GM12878 (cell line): ENCODE data around the gene NFASC. TPM values are rescaled to one million over a fixed set of nuclear protein-coding genes. Genes with fewer than 3 reads are reported as not detected.

Experiments
- ATAC-seq: fragments of 200-7000 bp; cut with Tn5 transposase; 3 replicates; pipeline ENCODE4 v1.9.1; 2020; ENCODE audit warnings: mild to moderate bottlenecking, moderate library complexity
- BruUV-seq: library from RNA; stranded (reverse); fragments of 400-500 nt; replicated peaks from 2 replicates; lab custom pipeline; 2021; lab: Mats Ljungman, UMichigan
- CTCF ChIA-PET: fragments of 300-600 bp; sonication (Branson Sonifier 250); formaldehyde crosslinking; extraction: SDS; loops from one replicate; lab custom pipeline; 2021; ENCODE audit warnings: inconsistent platforms; lab: Yijun Ruan, JAX
- POLR2A ChIA-PET: fragments of 350-600 bp; formaldehyde crosslinking; extraction: SDS; loops from one replicate; lab custom pipeline; 2021; ENCODE audit warnings: inconsistent platforms; lab: Charles Lee
- RAD21 ChIA-PET: fragments of 300-600 bp; sonication (Branson Sonifier 250); formaldehyde crosslinking; loops from one replicate; lab custom pipeline; 2023; ENCODE audit warnings: antibody characterized with exemption; ENCODE audit not compliant: unreplicated experiment; lab: Charles Lee
- SMC1A ChIA-PET: fragments of 300-600 bp; sonication (Branson Sonifier 250); formaldehyde crosslinking; loops from one replicate; lab custom pipeline; 2023; ENCODE audit not compliant: unreplicated experiment, uncharacterized antibody; lab: Charles Lee
- DNase-seq: peaks from one replicate; pipeline ENCODE4 v3.0.0-alpha.2; 2011; ENCODE audit warnings: low read depth, low spot score
- FAIRE-seq: peaks from 3 replicates; lab custom pipeline; 2011; peaks lifted over from hg19 to GRCh38; lab: Jason Lieb, UNC
- H2AFZ ChIP-seq: 2 replicates; pipeline ENCODE4 v1.6.0; 2011; ENCODE audit warnings: low read depth, low read length, control low read depth; ENCODE audit not compliant: control insufficient read depth
- H3K27ac ChIP-seq: 2 replicates; pipeline ENCODE4 v1.5.1; 2011; ENCODE audit warnings: control low read depth; ENCODE audit not compliant: control insufficient read depth, insufficient read depth
- H3K27me3 ChIP-seq, 2 experiments: replicated peaks in 1 of 2; 2 replicates each; pipeline versions ENCODE4 v1.6.0 to v1.6.1; 2011; ENCODE audit warnings: low read length in 1 of 2; ENCODE audit not compliant: control insufficient read depth in 2 of 2, insufficient read depth in 2 of 2
- H3K36me3 ChIP-seq, 2 experiments: 2 replicates each; pipeline ENCODE4 v1.5.1; 2011; ENCODE audit warnings: low read length in 1 of 2; ENCODE audit not compliant: control insufficient read depth in 2 of 2, insufficient read depth in 2 of 2
- H3K4me1 ChIP-seq: 2 replicates; pipeline ENCODE4 v1.6.1; 2011; ENCODE audit warnings: mild to moderate bottlenecking, low read length, moderate library complexity, mixed read lengths; ENCODE audit not compliant: control insufficient read depth, insufficient read depth
- H3K4me2 ChIP-seq: 2 replicates; pipeline ENCODE4 v1.6.0; 2011; ENCODE audit warnings: control low read depth; ENCODE audit not compliant: control insufficient read depth, insufficient read depth
- H3K4me3 ChIP-seq: fragments of 200-600 bp; sonication (generic); 2 replicates; pipeline ENCODE4 v1.5.1; 2016
- H3K79me2 ChIP-seq: 2 replicates; pipeline ENCODE4 v1.6.0; 2011; ENCODE audit warnings: low read length; ENCODE audit not compliant: control insufficient read depth, insufficient read depth
- H3K9ac ChIP-seq: 2 replicates; pipeline ENCODE4 v1.8.0; 2011; ENCODE audit warnings: low read length, control low read depth, mixed read lengths; ENCODE audit not compliant: control insufficient read depth, insufficient read depth
- H3K9me3 ChIP-seq: replicated peaks from 3 replicates; pipeline ENCODE4 v1.5.1; 2011; ENCODE audit warnings: mild to moderate bottlenecking, low read length; ENCODE audit not compliant: control insufficient read depth, insufficient read depth
- H4K20me1 ChIP-seq: 2 replicates; pipeline ENCODE4 v1.6.0; 2011; ENCODE audit not compliant: control insufficient read depth, insufficient read depth
- BMI1 ChIP-seq: fragments of 450-650 bp; IDR thresholded peaks from 2 replicates; pipeline ENCODE4 v1.6.1; 2016; ENCODE audit warnings: mild to moderate bottlenecking, moderate library complexity, borderline replicate concordance
- CBX3 ChIP-seq: fragments of 200-600 bp; sonication (generic); IDR thresholded peaks from 2 replicates; pipeline ENCODE4 v1.6.1; 2016; ENCODE audit warnings: low read depth, borderline replicate concordance
- HDAC6 ChIP-seq: fragments of 200-600 bp; sonication (generic); IDR thresholded peaks from one replicate; pipeline ENCODE4 v1.8.0; 2017; ENCODE audit warnings: antibody characterized with exemption; ENCODE audit not compliant: unreplicated experiment
- MEF2A ChIP-seq: IDR thresholded peaks from 2 replicates; pipeline ENCODE4 v1.6.1; 2011; ENCODE audit warnings: low read depth, mild to moderate bottlenecking, low read length, moderate library complexity; ENCODE audit not compliant: insufficient read depth
- NFIC ChIP-seq: IDR thresholded peaks from 2 replicates; pipeline ENCODE4 v1.6.1; 2012; ENCODE audit warnings: low read depth, mild to moderate bottlenecking, inconsistent platforms, low read length, moderate library complexity
- PKNOX1 ChIP-seq: fragments of 450-650 bp; IDR thresholded peaks from 2 replicates; pipeline ENCODE4 v1.6.1; 2016; ENCODE audit warnings: mild to moderate bottlenecking
- RB1 ChIP-seq: fragments of 450-650 bp; formaldehyde crosslinking; IDR thresholded peaks from 2 replicates; pipeline ENCODE4 v1.6.1; 2017; ENCODE audit warnings: mild to moderate bottlenecking, borderline replicate concordance
- SKIL ChIP-seq: fragments of 450-650 bp; IDR thresholded peaks from 2 replicates; pipeline ENCODE4 v1.6.1; 2017; ENCODE audit warnings: mild to moderate bottlenecking, low read depth, inconsistent platforms; ENCODE audit not compliant: poor library complexity, severe bottlenecking
- SREBF1 ChIP-seq: IDR thresholded peaks from 2 replicates; pipeline ENCODE4 v1.6.1; 2012; ENCODE audit warnings: mild to moderate bottlenecking, low read length
- TCF3 ChIP-seq: IDR thresholded peaks from 2 replicates; pipeline ENCODE4 v1.6.1; 2012; ENCODE audit warnings: low read depth, mild to moderate bottlenecking, low read length, borderline replicate concordance; ENCODE audit not compliant: insufficient read depth
- WGBS: methylation state at CpG from one replicate; pipeline ENCODE4 v1.1.6; 2016; ENCODE audit warnings: low lambda C conversion rate; ENCODE audit not compliant: insufficient replicate concordance, insufficient coverage; ENCODE audit errors: missing lambda C conversion rate; 5-methylcytosine and 5-hydroxymethylcytosine counted together
- in situ Hi-C: fragments of 300-500 bp; cut with MboI; formaldehyde crosslinking; loops from 9 replicates; pipeline ENCODE4 v1.14.3; 2018; ENCODE audit warnings: mixed read lengths
- intact Hi-C: fragments of 100-400 bp; cut with micrococcal nuclease; formaldehyde crosslinking; loops from one replicate; pipeline ENCODE4 v1.14.2; 2022; ENCODE audit not compliant: unreplicated experiment
- polyA plus RNA-seq, 11 experiments: library from polyadenylated mRNA; depleted of rRNA in 4 of 11; unstranded in 6 of 11; stranded (reverse) in 5 of 11; fragments of >200 nt; fragmentation: Nextera tagmentation in 4 of 11; fragmentation: Illumina TruSeq in 1 of 11; extraction: Ambion mirVana in 4 of 11; extraction: Trizol in 1 of 11; gene quantifications; 1 replicate in 1 of 11; 2 replicates in 10 of 11; pipeline versions ENCODE4 v1.2.1 to v1.2.3, GENCODE V29; 2011 to 2016; ENCODE audit warnings: inconsistent platforms in 2 of 11, missing spikeins in 2 of 11, low read depth in 1 of 11
- total RNA-seq, 4 experiments: library from RNA; depleted of rRNA in 3 of 4; stranded (reverse); fragments of >200 nt in 3 of 4; fragmentation: Illumina TruSeq in 1 of 4; extraction: Trizol in 1 of 4; gene quantifications; 2 replicates each; pipeline versions ENCODE4 v1.2.1 to v1.2.3, GENCODE V29; 2013 to 2021
- TF ChIP-seq, protein P1 (sequence below): fragments of 450-650 bp; formaldehyde crosslinking; IDR thresholded peaks from 2 replicates; pipeline ENCODE4 v1.5.0; 2022; ENCODE audit warnings: mild to moderate bottlenecking, missing genetic modification characterization

The NFASC gene
- total and polyA plus RNA-seq, 10 of the 15 experiments (the other 5 are each of a cell fraction or from before 2014, with no cell fraction given) = 0.04 to 0.31 (median 0.12) TPM; not detected in 4

DNA sequence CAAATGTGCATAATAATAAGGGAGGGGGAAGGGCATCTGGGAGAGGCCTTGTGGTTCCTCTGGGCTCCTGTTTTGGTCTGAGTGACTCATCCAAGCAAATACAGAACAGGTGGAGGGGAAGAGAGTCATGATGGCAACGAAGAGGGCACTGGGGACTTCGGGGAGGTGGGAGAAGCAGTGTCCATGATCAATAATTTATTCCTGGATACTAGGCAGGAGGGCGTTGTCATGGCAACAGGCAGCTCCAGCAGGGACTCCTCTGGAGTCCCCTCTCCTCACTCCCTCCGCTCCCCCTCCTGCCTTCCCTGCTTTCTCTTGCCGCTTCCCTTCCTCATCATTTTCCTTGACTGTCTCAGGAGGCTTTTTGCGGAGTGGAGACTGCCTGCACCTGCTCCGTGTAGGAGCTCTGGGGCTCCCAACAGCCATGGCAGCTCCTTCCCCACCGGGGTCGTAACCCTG lies 12.3 kb upstream of the NFASC start:
- H3K27ac ChIP-seq = no peak overlapping the region
- DNase-seq (no peak), FAIRE-seq (no peak), ATAC-seq (no peak)
- POLR2A ChIA-PET = no interaction called here
- SMC1A ChIA-PET = no interaction called here
- H3K27me3 ChIP-seq = no peaks in the 10 kb centered on the region
- 30% methylated on average over 8 of the region's 9 CpGs for WGBS
- CTCF ChIA-PET = no interaction called here
- no peak overlapping the region for H3K9ac ChIP-seq
- no TSS peak for BruUV-seq
- H3K4me1 ChIP-seq = no peaks in the 10 kb centered on the region
- H3K4me2 ChIP-seq = no peak overlapping the region
- no peak overlapping the region for H2AFZ ChIP-seq
- no peaks in the 10 kb centered on the region for H3K36me3 ChIP-seq
- RAD21 ChIA-PET = no interaction called here
- in situ Hi-C loops (no loop called here), intact Hi-C loops (no loop called here)
- TF ChIP-seq HDAC6 (no peak), BMI1 (no peak), CBX3 (no peak), TCF3 (no peak), SREBF1 (no peak), PKNOX1 (no peak), NFIC (no peak), RB1 (no peak), SKIL (no peak), MEF2A (no peak)
- TF ChIP-seq, protein P1, sequence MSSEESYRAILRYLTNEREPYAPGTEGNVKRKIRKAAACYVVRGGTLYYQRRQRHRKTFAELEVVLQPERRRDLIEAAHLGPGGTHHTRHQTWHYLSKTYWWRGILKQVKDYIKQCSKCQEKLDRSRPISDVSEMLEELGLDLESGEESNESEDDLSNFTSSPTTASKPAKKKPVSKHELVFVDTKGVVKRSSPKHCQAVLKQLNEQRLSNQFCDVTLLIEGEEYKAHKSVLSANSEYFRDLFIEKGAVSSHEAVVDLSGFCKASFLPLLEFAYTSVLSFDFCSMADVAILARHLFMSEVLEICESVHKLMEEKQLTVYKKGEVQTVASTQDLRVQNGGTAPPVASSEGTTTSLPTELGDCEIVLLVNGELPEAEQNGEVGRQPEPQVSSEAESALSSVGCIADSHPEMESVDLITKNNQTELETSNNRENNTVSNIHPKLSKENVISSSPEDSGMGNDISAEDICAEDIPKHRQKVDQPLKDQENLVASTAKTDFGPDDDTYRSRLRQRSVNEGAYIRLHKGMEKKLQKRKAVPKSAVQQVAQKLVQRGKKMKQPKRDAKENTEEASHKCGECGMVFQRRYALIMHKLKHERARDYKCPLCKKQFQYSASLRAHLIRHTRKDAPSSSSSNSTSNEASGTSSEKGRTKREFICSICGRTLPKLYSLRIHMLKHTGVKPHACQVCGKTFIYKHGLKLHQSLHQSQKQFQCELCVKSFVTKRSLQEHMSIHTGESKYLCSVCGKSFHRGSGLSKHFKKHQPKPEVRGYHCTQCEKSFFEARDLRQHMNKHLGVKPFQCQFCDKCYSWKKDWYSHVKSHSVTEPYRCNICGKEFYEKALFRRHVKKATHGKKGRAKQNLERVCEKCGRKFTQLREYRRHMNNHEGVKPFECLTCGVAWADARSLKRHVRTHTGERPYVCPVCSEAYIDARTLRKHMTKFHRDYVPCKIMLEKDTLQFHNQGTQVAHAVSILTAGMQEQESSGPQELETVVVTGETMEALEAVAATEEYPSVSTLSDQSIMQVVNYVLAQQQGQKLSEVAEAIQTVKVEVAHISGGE (CRISPR knock-in tag) = no peak
- H3K79me2 ChIP-seq = no peaks in the 10 kb centered on the region
- H3K9me3 ChIP-seq = no peaks in the 10 kb centered on the region
- H3K4me3 ChIP-seq = no peak overlapping the region
- no peaks in the 10 kb centered on the region for H4K20me1 ChIP-seq
